Colonic mucosa (tissue), 4 donors: ENCODE data around the gene RPS6KA4. TPM values are rescaled to one million over a fixed set of nuclear protein-coding genes. Genes with fewer than 3 reads are reported as not detected.

Experiments used
- DNase-seq: peaks from one replicate; pipeline ENCODE4 v3.0.0-alpha.2; 2020
- H3K27ac ChIP-seq: fragments of 200-600 bp; one replicate; pipeline ENCODE4 v1.8.0; 2021
- H3K27me3 ChIP-seq: fragments of 200-600 bp; one replicate; pipeline ENCODE4 v1.8.0; 2021
- H3K36me3 ChIP-seq: fragments of 200-600 bp; one replicate; pipeline ENCODE4 v1.8.0; 2021
- H3K4me1 ChIP-seq: fragments of 200-600 bp; one replicate; pipeline ENCODE4 v1.8.0; 2021; ENCODE audit warnings: mild to moderate bottlenecking
- H3K4me3 ChIP-seq: fragments of 200-600 bp; one replicate; pipeline ENCODE4 v1.8.0; 2021
- H3K9ac ChIP-seq, 2 donors: one replicate each; pipeline ENCODE4 v1.7.0; 2013; ENCODE audit warnings: control low read depth in 2 of 2, low read depth in 2 of 2, low read length in 2 of 2
- H3K9me3 ChIP-seq: fragments of 200-600 bp; one replicate; pipeline ENCODE4 v1.8.0; 2021
- CTCF ChIP-seq: fragments of 200-600 bp; IDR thresholded peaks from one replicate; pipeline ENCODE4 v1.8.0; 2022; ENCODE audit warnings: antibody characterized with exemption, mild to moderate bottlenecking
- intact Hi-C: fragments of 100-400 bp; cut with DNase I; formaldehyde crosslinking; loops from one replicate; pipeline ENCODE4 v1.14.1; 2022
- total RNA-seq, 2 donors: library from RNA; stranded (reverse); fragmentation: NEBNext Ultra II Directional in 1 of 2; extraction: Animal tissue kit (Norgen Biotek cat#: 25700) in 1 of 2; gene quantifications; one replicate each; pipeline ENCODE4 v1.2.1, GENCODE V29; 2021
- donor health status: healthy.
- donor health status: DM: no; HTN: no; CAD: no.
- donor health status: DM: no; HTN: no; CAD: no.

RPS6KA4 gene
- total RNA-seq, 2 donors from 2014 or later = 28.9 to 59.1 TPM

- Histone ChIP-seq H3K27me3 (no peaks in the 10 kb centered on the region), H3K9ac (no peak overlapping the region), H3K27ac (no peak overlapping the region), H3K4me3 (no peak overlapping the region), H3K4me1 (no peaks in the 10 kb centered on the region), H3K36me3 (no peaks in the 10 kb centered on the region), H3K9me3 (no peaks in the 10 kb centered on the region)
- intact Hi-C loops = no loop called here
- no peak for DNase-seq
- TF ChIP-seq CTCF = no peak
Measured at GRCh38 chr11:64368673-64369074, 9.7 kb downstream of the RPS6KA4 start.

GRCh38 chr11:64369440-64370421 is 10.8 kb downstream of the RPS6KA4 start:
- Histone ChIP-seq H3K4me3 (no peak overlapping the region), H3K4me1 (no peaks in the 10 kb centered on the region), H3K27ac (no peak overlapping the region), H3K36me3 (no peaks in the 10 kb centered on the region), H3K27me3 (no peaks in the 10 kb centered on the region), H3K9me3 (no peaks in the 10 kb centered on the region), H3K9ac (no peak overlapping the region)
- DNase-seq = no peak
- TF ChIP-seq CTCF = no peak
- intact Hi-C loops = no loop called here

DNA sequence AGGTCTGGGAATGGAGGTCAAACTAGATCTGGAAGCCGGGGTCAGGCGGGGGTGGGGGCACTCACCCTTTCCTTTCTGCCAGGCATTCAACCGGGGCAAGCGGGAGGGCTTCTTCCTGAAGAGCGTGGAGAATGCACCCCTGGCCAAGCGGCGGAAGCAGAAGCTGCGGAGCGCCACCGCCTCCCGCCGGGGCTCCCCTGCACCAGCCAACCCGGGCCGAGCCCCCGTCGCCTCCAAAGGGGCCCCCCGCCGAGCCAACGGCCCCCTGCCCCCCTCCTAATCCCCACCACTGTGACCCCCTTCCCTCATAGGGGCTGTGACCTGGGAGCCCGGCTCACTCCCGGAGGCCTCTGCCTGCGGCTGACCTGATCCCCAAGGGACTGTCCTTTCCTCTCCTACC is 12.2 kb downstream of the RPS6KA4 start:
- H3K9ac ChIP-seq = no peak overlapping the region
- no peaks in the 10 kb centered on the region for H3K36me3 ChIP-seq
- no peaks in the 10 kb centered on the region for H3K4me1 ChIP-seq
- no peak for DNase-seq
- no peaks in the 10 kb centered on the region for H3K9me3 ChIP-seq
- no peaks in the 10 kb centered on the region for H3K27me3 ChIP-seq
- H3K27ac ChIP-seq = no peak overlapping the region
- H3K4me3 ChIP-seq = no peak overlapping the region
- intact Hi-C loops = no loop called here
- no peak for TF ChIP-seq CTCF

GRCh38 chr11:64372021-64372420 is 13.1 kb downstream of the RPS6KA4 start:
- H3K27ac ChIP-seq = no peak overlapping the region
- no peaks in the 10 kb centered on the region for H3K36me3 ChIP-seq
- intact Hi-C loops = no loop called here
- no peak for DNase-seq
- no peaks in the 10 kb centered on the region for H3K27me3 ChIP-seq
- H3K9me3 ChIP-seq = no peaks in the 10 kb centered on the region
- H3K9ac ChIP-seq = no peak overlapping the region
- no peak overlapping the region for H3K4me3 ChIP-seq
- no peaks in the 10 kb centered on the region for H3K4me1 ChIP-seq
- no peak for TF ChIP-seq CTCF

DNA sequence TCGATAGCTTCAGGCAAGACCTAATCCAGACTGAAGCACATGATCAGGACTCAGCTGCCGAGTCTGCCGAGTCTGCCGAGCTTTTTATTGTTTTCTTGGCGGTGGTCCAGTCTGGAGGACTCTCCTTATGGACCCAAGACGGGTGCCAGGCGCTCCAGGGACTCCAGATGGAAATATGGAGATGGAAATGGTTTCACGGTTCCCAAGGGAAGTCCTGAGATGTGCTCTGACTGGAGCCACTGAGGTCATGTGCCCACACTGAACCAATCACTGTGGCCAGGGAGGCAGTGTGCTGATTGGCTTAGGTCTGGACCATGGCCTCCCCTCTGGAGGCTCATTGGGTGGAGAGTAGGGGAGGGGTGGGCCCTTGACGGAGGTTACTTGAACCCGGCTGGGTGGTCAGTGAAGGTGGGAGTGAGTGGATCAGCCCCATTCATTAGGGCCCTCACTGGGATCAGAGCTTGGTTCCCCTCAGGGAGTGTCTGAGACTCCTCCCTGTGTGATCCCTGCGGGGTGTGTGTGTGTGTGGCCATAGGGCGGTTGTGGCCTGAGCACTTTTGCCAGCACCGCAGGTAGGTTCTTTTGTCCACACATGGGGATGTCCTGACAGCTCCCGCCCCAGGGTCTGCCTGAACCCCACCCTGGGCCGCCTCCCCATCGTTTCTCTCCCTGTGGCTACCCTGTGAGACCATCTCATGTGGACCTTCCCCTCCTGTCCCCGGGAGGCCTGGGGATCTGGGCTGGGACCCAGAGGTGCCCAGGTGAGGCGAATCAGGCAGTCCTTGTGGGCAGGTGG is 14.0 kb downstream of the RPS6KA4 start:
- H3K27ac ChIP-seq = no peak overlapping the region
- no peak overlapping the region for H3K4me3 ChIP-seq
- TF ChIP-seq CTCF = no peak
- no peaks in the 10 kb centered on the region for H3K9me3 ChIP-seq
- DNase-seq = no peak
- intact Hi-C loops = no loop called here
- H3K27me3 ChIP-seq = no peaks in the 10 kb centered on the region
- no peaks in the 10 kb centered on the region for H3K36me3 ChIP-seq
- H3K9ac ChIP-seq = peak overlapping the region; percentile 12 to 55
- no peaks in the 10 kb centered on the region for H3K4me1 ChIP-seq
